GM18867 (cell line): Measurements from ENCODE around the gene MRPS12.
"Not testable (repeated sequence)": the region's sequence is repeated elsewhere in the genome, so short reads cannot be mapped to it uniquely, and the experiment has no call there.

Experiments
- ATAC-seq: cut with Tn5 transposase; IDR thresholded peaks from one replicate; pipeline ENCODE4 v1.9.1; 2021; ENCODE audit warnings: mild to moderate bottlenecking, moderate library complexity; ENCODE audit not compliant: unreplicated experiment

The MRPS12 gene

GRCh38 chr19:38930776-38931520 is at the start of gene MRPS12:
Gene MRPS12, plus strand, starts transcription at chr19:38930944. Its CDS starts 351 bp downstream, at chr19:38931295.
- ATAC-seq: peak; percentile 92

- ATAC-seq: no peak
Measured at GRCh38 chr19:38883286-38883685, 47.5 kb upstream of the MRPS12 start.

GRCh38 chr19:38884691-38885090 is 46.1 kb upstream of the MRPS12 start:
- ATAC-seq: not testable (repeated sequence)

GRCh38 chr19:38888876-38889275 is 41.9 kb upstream of the MRPS12 start:
- no peak for ATAC-seq

- no peak for ATAC-seq
Measured at GRCh38 chr19:38889803-38890202, 40.9 kb upstream of the MRPS12 start.

GRCh38 chr19:38890686-38891085 is 40.1 kb upstream of the MRPS12 start:
- ATAC-seq: no peak

GRCh38 chr19:38891771-38892170 is 39.0 kb upstream of the MRPS12 start:
- ATAC-seq: no peak

GRCh38 chr19:38892841-38893240 is 37.9 kb upstream of the MRPS12 start:
- no peak for ATAC-seq

GRCh38 chr19:38893341-38893771 is 37.4 kb upstream of the MRPS12 start:
- no peak for ATAC-seq

- ATAC-seq: no peak
Measured at GRCh38 chr19:38894968-38895367, 35.8 kb upstream of the MRPS12 start.

- no peak for ATAC-seq
Measured at GRCh38 chr19:38898788-38899446, 31.8 kb upstream of the MRPS12 start.

GRCh38 chr19:38899447-38900201 is 31.1 kb upstream of the MRPS12 start, which contains the start of the genes NFKBIB and SIRT2:
Gene NFKBIB, plus strand, starts transcription at chr19:38899969. Its CDS starts 64 bp downstream, at chr19:38900033.
Gene SIRT2, minus strand, starts transcription at chr19:38899618. Its CDS starts 97 bp downstream, at chr19:38899521.
- ATAC-seq: peak; percentile 87

- no peak for ATAC-seq
Measured at GRCh38 chr19:38900202-38900629, 30.5 kb upstream of the MRPS12 start.

GRCh38 chr19:38900743-38901190 is 30.0 kb upstream of the MRPS12 start:
- ATAC-seq: no peak

GRCh38 chr19:38901683-38902082 is 29.1 kb upstream of the MRPS12 start:
- no peak for ATAC-seq

- ATAC-seq: no peak
Measured at GRCh38 chr19:38904581-38905539, 25.9 kb upstream of the MRPS12 start.

GRCh38 chr19:38905620-38906019 is 25.1 kb upstream of the MRPS12 start:
- ATAC-seq: no peak

- ATAC-seq: no peak
Measured at GRCh38 chr19:38907227-38907626, 23.5 kb upstream of the MRPS12 start.

GRCh38 chr19:38907670-38908069 is 23.1 kb upstream of the MRPS12 start:
- ATAC-seq: no peak

GRCh38 chr19:38908911-38909310 is 21.8 kb upstream of the MRPS12 start:
- no peak for ATAC-seq
